Vagina (tissue), 2 donors: ENCODE measurements around the gene NEDD8. TPM values are rescaled to one million over a fixed set of nuclear protein-coding genes. Genes with fewer than 3 reads are reported as not detected.

Source experiments
- DNase-seq, 2 donors: peaks; one replicate each; pipeline ENCODE4 v3.0.0-alpha.2; 2017; ENCODE audit errors: extremely low spot score in 2 of 2
- H3K27ac ChIP-seq: fragments of 200-600 bp; sonication (generic); one replicate; pipeline ENCODE4 v1.5.1; 2019
- H3K27me3 ChIP-seq: fragments of 200-600 bp; sonication (generic); one replicate; pipeline ENCODE4 v1.5.1; 2019
- H3K36me3 ChIP-seq, 2 donors: fragments of 200-600 bp; sonication (generic); one replicate each; pipeline ENCODE4 v1.5.1; 2017 to 2019
- H3K4me1 ChIP-seq: fragments of 200-600 bp; sonication (generic); one replicate; pipeline ENCODE4 v1.5.1; 2019
- H3K4me3 ChIP-seq, 2 donors: fragments of 200-600 bp; sonication (generic); 1 replicate in 1 of 2; 2 replicates in 1 of 2; pipeline ENCODE4 v1.5.1; 2016 to 2019
- H3K9me3 ChIP-seq: fragments of 200-600 bp; sonication (generic); one replicate; pipeline ENCODE4 v1.5.1; 2019
- CTCF ChIP-seq, 3 experiments: fragments of 450-650 bp in 2 of 3; fragments of 200-600 bp in 1 of 3; sonication (generic) in 1 of 3; IDR thresholded peaks; one replicate each; pipeline ENCODE4 v1.5.1; 2017 to 2019; ENCODE audit warnings: antibody characterized with exemption in 3 of 3, mild to moderate bottlenecking in 2 of 3, moderate library complexity in 2 of 3
- POLR2A ChIP-seq, 2 donors: fragments of 450-650 bp; IDR thresholded peaks; one replicate each; pipeline ENCODE4 v1.6.1; 2017; ENCODE audit warnings: antibody characterized with exemption in 2 of 2, mild to moderate bottlenecking in 2 of 2, moderate library complexity in 2 of 2
- POLR2AphosphoS5 ChIP-seq, 2 donors: sonication (generic); formaldehyde crosslinking; IDR thresholded peaks; one replicate each; pipeline ENCODE4 v1.9.0; 2017; ENCODE audit warnings: antibody characterized with exemption in 2 of 2, mild to moderate bottlenecking in 2 of 2, low read depth in 1 of 2; ENCODE audit not compliant: insufficient read depth in 1 of 2
- intact Hi-C: fragments of 100-400 bp; cut with DNase I; formaldehyde crosslinking; loops from one replicate; pipeline ENCODE4 v1.15.1; 2023
- total RNA-seq: library from RNA; depleted of rRNA; stranded (reverse); fragments of >200 nt; gene quantifications from one replicate; pipeline ENCODE4 v1.2.3, GENCODE V29; 2016

NEDD8 gene
- total RNA-seq, 1 donor from 2014 or later, result 140 TPM

- Histone ChIP-seq H3K27ac (no peak overlapping the region), H3K27me3 (no peaks in the 10 kb centered on the region), H3K9me3 (no peaks in the 10 kb centered on the region), H3K4me1 (peaks cover 18% of the 10 kb centered on the region), H3K4me3 (no peak overlapping the region), H3K36me3 (peaks cover 0 to 28% of the 10 kb centered on the region in 2 donors)
- DNase-seq, result no peak
- intact Hi-C loops, result no loop called here
- TF ChIP-seq POLR2A (IDR thresholded peaks at IDR 0.05) (no peak), POLR2AphosphoS5 (IDR thresholded peaks at IDR 0.05; ENCODE audit: insufficient read depth in 1 of 2, low read depth in 1 of 2) (no peak), CTCF (IDR thresholded peaks at IDR 0.05) (no peak)
These were observed 37.2 kb upstream of the NEDD8 start for GRCh38 chr14:24269368-24269767.

- intact Hi-C loops, result no loop called here
- H3K27me3 ChIP-seq, result no peaks in the 10 kb centered on the region
- no peak overlapping the region for H3K4me3 ChIP-seq
- H3K9me3 ChIP-seq, result no peaks in the 10 kb centered on the region
- TF ChIP-seq POLR2AphosphoS5 (IDR thresholded peaks at IDR 0.05; ENCODE audit: insufficient read depth in 1 of 2, low read depth in 1 of 2), result no peak
- no peak for TF ChIP-seq CTCF (IDR thresholded peaks at IDR 0.05)
- no peak for TF ChIP-seq POLR2A (IDR thresholded peaks at IDR 0.05)
- no peak overlapping the region for H3K27ac ChIP-seq
- H3K36me3 ChIP-seq, result peaks cover 0 to 28% of the 10 kb centered on the region in 2 donors
- DNase-seq, result no peak
- peaks cover 18% of the 10 kb centered on the region for H3K4me1 ChIP-seq
These were observed 36.1 kb upstream of the NEDD8 start for GRCh38 chr14:24268225-24268624.

GRCh38 chr14:24267516-24267915 is 35.3 kb upstream of the NEDD8 start:
- intact Hi-C loops, result no loop called here
- peaks cover 0 to 28% of the 10 kb centered on the region in 2 donors for H3K36me3 ChIP-seq
- no peak for DNase-seq
- no peak for TF ChIP-seq CTCF (IDR thresholded peaks at IDR 0.05)
- H3K9me3 ChIP-seq, result no peaks in the 10 kb centered on the region
- H3K4me1 ChIP-seq, result peaks cover 15% of the 10 kb centered on the region
- H3K27ac ChIP-seq, result no peak overlapping the region
- no peak overlapping the region for H3K4me3 ChIP-seq
- H3K27me3 ChIP-seq, result no peaks in the 10 kb centered on the region

- Histone ChIP-seq H3K27me3 (no peaks in the 10 kb centered on the region), H3K4me3 (no peak overlapping the region), H3K4me1 (peaks cover 6% of the 10 kb centered on the region), H3K9me3 (no peaks in the 10 kb centered on the region), H3K36me3 (peaks cover 0 to 28% of the 10 kb centered on the region in 2 donors), H3K27ac (no peak overlapping the region)
- no peak for DNase-seq
- intact Hi-C loops, result no loop called here
- no peak for TF ChIP-seq POLR2A (IDR thresholded peaks at IDR 0.05)
- TF ChIP-seq POLR2AphosphoS5 (IDR thresholded peaks at IDR 0.05; ENCODE audit: insufficient read depth in 1 of 2, low read depth in 1 of 2), result no peak
- no peak for TF ChIP-seq CTCF (IDR thresholded peaks at IDR 0.05)
These were observed 34.4 kb upstream of the NEDD8 start for GRCh38 chr14:24266344-24267244.

- Histone ChIP-seq H3K27me3 (no peaks in the 10 kb centered on the region), H3K4me3 (no peak overlapping the region), H3K36me3 (peaks cover 0 to 28% of the 10 kb centered on the region in 2 donors), H3K9me3 (no peaks in the 10 kb centered on the region), H3K4me1 (peaks cover 4% of the 10 kb centered on the region), H3K27ac (no peak overlapping the region)
- TF ChIP-seq POLR2AphosphoS5 (IDR thresholded peaks at IDR 0.05; ENCODE audit: insufficient read depth in 1 of 2, low read depth in 1 of 2), result peak in 1 of 2 donors; percentile 15
- TF ChIP-seq POLR2A (IDR thresholded peaks at IDR 0.05), result no peak
- intact Hi-C loops, result no loop called here
- DNase-seq, result no peak
These were observed 32.1 kb upstream of the NEDD8 start for GRCh38 chr14:24264298-24264697.
